Tibial nerve (tissue), 3 donors: ENCODE results near the gene SGMS2.

Source experiments
- CTCF ChIP-seq, 5 experiments: fragments of 200-600 bp in 3 of 5; fragments of 450-650 bp in 2 of 5; sonication (generic) in 3 of 5; IDR thresholded peaks; one replicate each; pipeline ENCODE4 v1.5.1; 2016 to 2019; ENCODE audit warnings: antibody characterized with exemption in 5 of 5, mild to moderate bottlenecking in 3 of 5, moderate library complexity in 2 of 5
- POLR2A ChIP-seq, 2 donors: fragments of 450-650 bp; IDR thresholded peaks; one replicate each; pipeline ENCODE4 v1.6.1; 2017; ENCODE audit warnings: antibody characterized with exemption in 2 of 2, mild to moderate bottlenecking in 2 of 2, moderate library complexity in 2 of 2

- TF ChIP-seq CTCF (IDR thresholded peaks at IDR 0.05) (no peak), POLR2A (IDR thresholded peaks at IDR 0.05) (no peak)
Observed at GRCh38 chr4:107856901-107857300, 32.2 kb downstream of the SGMS2 start.
